HFFc6 (cell line): ENCODE data around the gene NEURL3. TPM values are rescaled to one million over a fixed set of nuclear protein-coding genes. Genes with fewer than 3 reads are reported as not detected.
"Not testable (repeated sequence)": the region's sequence is repeated elsewhere in the genome, so short reads cannot be mapped to it uniquely, and the experiment has no call there.

Experiments used
- DNase-seq: peaks from one replicate; pipeline ENCODE4 v3.0.0-alpha.2; 2018
- H3K27ac Mint-ChIP-seq: 2 replicates; pipeline ENCODE4 v1.8.0; 2020; ENCODE audit warnings: mild to moderate bottlenecking, mixed read lengths
- H3K27me3 Mint-ChIP-seq: 2 replicates; pipeline ENCODE4 v1.8.0; 2021; ENCODE audit warnings: mild to moderate bottlenecking, moderate library complexity, mixed read lengths; ENCODE audit not compliant: insufficient read depth
- H3K36me3 Mint-ChIP-seq: 2 replicates; pipeline ENCODE4 v1.8.0; 2021; ENCODE audit warnings: low read depth, mixed read lengths
- H3K4me1 Mint-ChIP-seq: 2 replicates; pipeline ENCODE4 v1.8.0; 2020; ENCODE audit warnings: low read depth, mixed read lengths
- H3K4me3 Mint-ChIP-seq: 2 replicates; pipeline ENCODE4 v1.8.0; 2020; ENCODE audit warnings: mild to moderate bottlenecking, moderate library complexity, mixed read lengths
- H3K9me3 Mint-ChIP-seq: 2 replicates; pipeline ENCODE4 v1.8.0; 2020; ENCODE audit warnings: mild to moderate bottlenecking, mixed read lengths
- CTCF ChIP-seq: fragments of 200-600 bp; sonication (generic); IDR thresholded peaks from 2 replicates; pipeline ENCODE4 v1.5.0; 2021; ENCODE audit warnings: antibody characterized with exemption, mild to moderate bottlenecking
- total RNA-seq, 6 experiments: library from RNA; stranded (reverse); fragmentation: NEBNext Ultra II Directional; extraction: Animal tissue kit (Norgen Biotek cat#: 25700); gene quantifications; 2 replicates in 1 of 6; 3 replicates in 5 of 6; pipeline ENCODE4 v1.2.3, GENCODE V29; 2021

Gene NEURL3
- total RNA-seq, 6 experiments from 2014 or later: not detected

- no peak overlapping the region for H3K4me3 Mint-ChIP-seq
- H3K27ac Mint-ChIP-seq: no peak overlapping the region
- H3K27me3 Mint-ChIP-seq: peaks cover 40% of the 10 kb centered on the region
- no peaks in the 10 kb centered on the region for H3K9me3 Mint-ChIP-seq
- H3K36me3 Mint-ChIP-seq: no peaks in the 10 kb centered on the region
- peaks cover 10% of the 10 kb centered on the region for H3K4me1 Mint-ChIP-seq
- no peak for TF ChIP-seq CTCF
- no peak for DNase-seq
Observed at GRCh38 chr2:96501471-96501874, 3.7 kb downstream of the NEURL3 start.

GRCh38 chr2:96500385-96501066, 4.6 kb downstream of the NEURL3 start:
- no peak for DNase-seq
- Mint-ChIP-seq H3K36me3 (no peaks in the 10 kb centered on the region), H3K27ac (no peak overlapping the region), H3K4me1 (peaks cover 8% of the 10 kb centered on the region), H3K4me3 (no peak overlapping the region), H3K27me3 (peaks cover 45% of the 10 kb centered on the region), H3K9me3 (peaks cover 6% of the 10 kb centered on the region; the same call in 1 of the 2 replicates)
- no peak for TF ChIP-seq CTCF

- H3K27me3 Mint-ChIP-seq: peaks cover 47% of the 10 kb centered on the region
- DNase-seq: no peak
- H3K4me3 Mint-ChIP-seq: no peak overlapping the region
- H3K36me3 Mint-ChIP-seq: no peaks in the 10 kb centered on the region
- no peaks in the 10 kb centered on the region for H3K4me1 Mint-ChIP-seq
- no peak overlapping the region for H3K27ac Mint-ChIP-seq
- H3K9me3 Mint-ChIP-seq: peaks cover 8% of the 10 kb centered on the region; the same call in 1 of the 2 replicates
- no peak for TF ChIP-seq CTCF
Observed at GRCh38 chr2:96499061-96499960, 5.8 kb downstream of the NEURL3 start.

- H3K36me3 Mint-ChIP-seq, H3K4me3 Mint-ChIP-seq, DNase-seq, H3K27ac Mint-ChIP-seq, H3K4me1 Mint-ChIP-seq: not testable (repeated sequence)
- H3K27me3 Mint-ChIP-seq: peaks cover 50% of the 10 kb centered on the region
- peaks cover 11% of the 10 kb centered on the region; the same call in 1 of the 2 replicates for H3K9me3 Mint-ChIP-seq
Observed at GRCh38 chr2:96498611-96499010, 6.5 kb downstream of the NEURL3 start.

DNA sequence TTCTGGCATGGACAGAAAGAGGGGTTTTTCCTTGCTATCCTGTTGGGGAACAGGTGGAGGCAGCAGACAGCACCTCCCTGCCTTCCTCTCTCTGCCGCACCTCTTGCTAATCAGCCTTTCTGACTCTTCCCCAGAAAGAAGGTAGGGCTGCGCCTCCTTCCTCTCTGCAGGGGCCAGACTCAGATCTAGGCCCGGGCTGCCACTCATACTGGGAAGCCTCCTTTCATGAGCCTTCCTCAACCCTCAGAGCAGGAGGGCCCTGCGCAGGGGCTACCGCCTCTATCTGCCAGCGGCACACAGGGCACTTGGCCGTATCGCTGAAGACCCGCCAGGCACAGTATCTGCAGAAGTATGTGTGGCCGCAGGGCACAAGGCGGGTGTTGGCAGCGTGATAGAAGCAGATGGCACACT, 7.1 kb downstream of the NEURL3 start:
- TF ChIP-seq CTCF: no peak
- Mint-ChIP-seq H3K36me3 (no peaks in the 10 kb centered on the region), H3K9me3 (peaks cover 11% of the 10 kb centered on the region; the same call in 1 of the 2 replicates), H3K4me1 (no peaks in the 10 kb centered on the region), H3K4me3 (no peak overlapping the region), H3K27me3 (peaks cover 55% of the 10 kb centered on the region), H3K27ac (no peak overlapping the region)
- no peak for DNase-seq
